OCI-LY7 (cell line): ENCODE data around the gene ZFP36L2. TPM values are rescaled to one million over a fixed set of nuclear protein-coding genes. Genes with fewer than 3 reads are reported as not detected.

Source experiments
- BruUV-seq: library from RNA; stranded (reverse); fragments of 400-500 nt; replicated peaks from 2 replicates; lab custom pipeline; 2021; lab: Mats Ljungman, UMichigan
- CTCF ChIA-PET: fragments of 300-600 bp; sonication (Branson Sonifier 250); formaldehyde crosslinking; loops from one replicate; lab custom pipeline; 2022; ENCODE audit warnings: antibody characterized with exemption; ENCODE audit not compliant: unreplicated experiment; lab: Charles Lee
- POLR2A ChIA-PET: fragments of 300-600 bp; sonication (Branson Sonifier 250); formaldehyde crosslinking; loops from one replicate; lab custom pipeline; 2022; ENCODE audit warnings: antibody characterized with exemption; lab: Charles Lee
- DNase-seq: peaks from one replicate; pipeline ENCODE4 v3.0.0-alpha.2; 2015; ENCODE audit warnings: low spot score
- H2AFZ ChIP-seq: fragments of 200-600 bp; sonication (generic), shearing (Covaris generic); 2 replicates; pipeline ENCODE4 v1.6.1; 2014; ENCODE audit warnings: mild to moderate bottlenecking, antibody characterized with exemption, low read length, moderate library complexity
- H3K27ac ChIP-seq: fragments of 200-600 bp; sonication (generic); 2 replicates; pipeline ENCODE4 v1.5.1; 2014; ENCODE audit warnings: mixed run types, low read depth, mild to moderate bottlenecking, moderate library complexity, low read length, inconsistent platforms; ENCODE audit not compliant: poor library complexity, severe bottlenecking
- H3K36me3 ChIP-seq: fragments of 200-600 bp; sonication (generic); 2 replicates; pipeline ENCODE4 v1.6.1; 2014; ENCODE audit warnings: mild to moderate bottlenecking, antibody characterized with exemption, low read length, moderate library complexity, mixed read lengths; ENCODE audit not compliant: insufficient read depth
- H3K4me1 ChIP-seq: fragments of 200-600 bp; sonication (generic); 2 replicates; pipeline ENCODE4 v1.5.1; 2014; ENCODE audit warnings: mild to moderate bottlenecking, low read length; ENCODE audit not compliant: insufficient read depth, poor library complexity, severe bottlenecking
- H3K4me2 ChIP-seq: fragments of 200-600 bp; sonication (generic); 2 replicates; pipeline ENCODE4 v1.6.1; 2014; ENCODE audit warnings: mild to moderate bottlenecking, low read length
- H3K4me3 ChIP-seq: fragments of 200-600 bp; sonication (generic); 2 replicates; pipeline ENCODE4 v1.5.1; 2014; ENCODE audit warnings: mild to moderate bottlenecking, low read depth, low read length; ENCODE audit not compliant: poor library complexity, severe bottlenecking
- H3K79me2 ChIP-seq: fragments of 200-600 bp; sonication (generic); 2 replicates; pipeline ENCODE4 v1.6.1; 2016; ENCODE audit warnings: low read depth, mild to moderate bottlenecking, low read length, moderate library complexity, mixed read lengths; ENCODE audit not compliant: insufficient read depth
- H3K9me2 ChIP-seq: fragments of 200-600 bp; sonication (generic); 2 replicates; pipeline ENCODE4 v1.6.1; 2016; ENCODE audit warnings: mild to moderate bottlenecking, low read length, mixed read lengths; ENCODE audit not compliant: insufficient read depth
- H3K9me3 ChIP-seq: fragments of 200-600 bp; sonication (generic); 2 replicates; pipeline ENCODE4 v1.6.1; 2014; ENCODE audit warnings: mild to moderate bottlenecking, mixed run types, low read length, mixed read lengths
- H4K20me1 ChIP-seq: fragments of 200-600 bp; sonication (generic); 2 replicates; pipeline ENCODE4 v1.6.1; 2014; ENCODE audit warnings: mild to moderate bottlenecking, antibody characterized with exemption, low read length, moderate library complexity, mixed read lengths; ENCODE audit not compliant: insufficient read depth
- CTCF ChIP-seq: fragments of 200-600 bp; sonication (generic); conservative IDR thresholded peaks from 2 replicates; pipeline ENCODE4 v1.5.1; 2014; ENCODE audit warnings: mild to moderate bottlenecking, antibody characterized with exemption, low read length, moderate library complexity, mixed read lengths
- EZH2phosphoT487 ChIP-seq: fragments of 200-600 bp; sonication (generic); IDR thresholded peaks from 2 replicates; pipeline ENCODE4 v1.6.1; 2018; ENCODE audit warnings: low read depth, borderline replicate concordance, mild to moderate bottlenecking, mixed run types, antibody characterized with exemption, low read length, moderate library complexity, mixed read lengths
- intact Hi-C: fragments of 100-400 bp; cut with micrococcal nuclease; formaldehyde crosslinking; loops from one replicate; pipeline ENCODE4 v1.10.0; 2022; ENCODE audit not compliant: unreplicated experiment
- total RNA-seq, 2 experiments: library from RNA; depleted of rRNA in 1 of 2; stranded (reverse); fragments of >200 nt in 1 of 2; shearing (Covaris generic) in 1 of 2; gene quantifications; 2 replicates each; pipeline ENCODE4 v1.2.3, GENCODE V29; 2014 to 2022

Gene ZFP36L2
- total RNA-seq, 2 experiments from 2014 or later, result 6.8 to 37.2 TPM

- H3K36me3 ChIP-seq, result no peaks in the 10 kb centered on the region
- H3K4me1 ChIP-seq, result no peaks in the 10 kb centered on the region
- BruUV-seq, result no TSS peak
- no peaks in the 10 kb centered on the region for H3K79me2 ChIP-seq
- intact Hi-C loops, result no loop called here
- no peak overlapping the region for H2AFZ ChIP-seq
- no peak overlapping the region for H3K4me3 ChIP-seq
- no peak overlapping the region for H3K4me2 ChIP-seq
- CTCF ChIA-PET, result no interaction called here
- no peaks in the 10 kb centered on the region for H3K9me3 ChIP-seq
- no peaks in the 10 kb centered on the region for H3K9me2 ChIP-seq
- POLR2A ChIA-PET, result interaction anchor here (0.6 kb wide), 1 partner anchor 314 kb away, joined by 3 read pairs; no protein-coding TSS in a partner anchor
- H3K27ac ChIP-seq, result no peak overlapping the region
- TF ChIP-seq EZH2phosphoT487 (no peak), CTCF (no peak)
- no peaks in the 10 kb centered on the region for H4K20me1 ChIP-seq
- DNase-seq, result no peak
Measured at GRCh38 chr2:43265421-43265820, 39.0 kb upstream of the ZFP36L2 start.

- ChIA-PET CTCF (no interaction called here), POLR2A (no interaction called here)
- BruUV-seq, result no TSS peak
Measured at GRCh38 chr2:43265001-43265400, 38.6 kb upstream of the ZFP36L2 start.

More at GRCh38 chr2:43265001-43265400, 38.6 kb upstream of the ZFP36L2 start:
- H3K27ac ChIP-seq, result no peak overlapping the region
- H2AFZ ChIP-seq, result no peak overlapping the region
- no peaks in the 10 kb centered on the region for H3K9me2 ChIP-seq
- no peak for TF ChIP-seq EZH2phosphoT487
- no peak for TF ChIP-seq CTCF
- no peaks in the 10 kb centered on the region for H3K9me3 ChIP-seq
- H4K20me1 ChIP-seq, result no peaks in the 10 kb centered on the region
- DNase-seq, result no peak
- no peaks in the 10 kb centered on the region for H3K79me2 ChIP-seq
- no peak overlapping the region for H3K4me3 ChIP-seq
- H3K4me1 ChIP-seq, result no peaks in the 10 kb centered on the region
- H3K4me2 ChIP-seq, result no peak overlapping the region
- intact Hi-C loops, result no loop called here
- no peaks in the 10 kb centered on the region for H3K36me3 ChIP-seq
